K562 (cell line): ENCODE results near the gene KCNK4. TPM values are rescaled to one million over a fixed set of nuclear protein-coding genes. Genes with fewer than 3 reads are reported as not detected.

ENCODE experiments used
- FUS ChIP-seq: fragments of 200-400 bp; formaldehyde crosslinking; optimal IDR thresholded peaks from 2 replicates; pipeline ENCODE3; 2017; ENCODE audit warnings: low read depth, low read length
- NFIX ChIP-seq: fragments of 250-450 bp; sonication (Bioruptor Pico); IDR thresholded peaks from 2 replicates; pipeline ENCODE4 v1.4.0; 2020; ENCODE audit warnings: low read depth, mild to moderate bottlenecking, moderate library complexity
- PATZ1 ChIP-seq: fragments of 250-450 bp; sonication (Bioruptor Pico); IDR thresholded peaks from 2 replicates; pipeline ENCODE4 v1.5.0; 2020; ENCODE audit warnings: mild to moderate bottlenecking, borderline replicate concordance
- PHF8 ChIP-seq: fragments of 200-600 bp; sonication (generic); IDR thresholded peaks from 2 replicates; pipeline ENCODE4 v1.6.1; 2012; ENCODE audit warnings: mixed run types, mild to moderate bottlenecking, inconsistent platforms, low read length, moderate library complexity, borderline replicate concordance
- RERE ChIP-seq: sonication (generic); formaldehyde crosslinking; IDR thresholded peaks from 2 replicates; pipeline ENCODE4 v1.8.0; 2023; ENCODE audit warnings: missing genetic modification reagents, mild to moderate bottlenecking, borderline replicate concordance
- SMARCB1 ChIP-seq: IDR thresholded peaks from 2 replicates; pipeline ENCODE4 v1.6.1; 2011; ENCODE audit warnings: improper control_type of control experiment, low read depth; ENCODE audit not compliant: insufficient read length
- YY1 ChIP-seq, 3 experiments: IDR thresholded peaks; 2 replicates each; pipeline ENCODE4 v1.6.1; 2011; ENCODE audit warnings: low read length in 2 of 3, mild to moderate bottlenecking in 2 of 3, moderate library complexity in 2 of 3, borderline replicate concordance in 1 of 3, control low read depth in 1 of 3, low read depth in 1 of 3; ENCODE audit not compliant: insufficient read depth in 3 of 3, insufficient replicate concordance in 2 of 3, control insufficient read depth in 1 of 3, insufficient read length in 1 of 3; ENCODE audit errors: extremely low read depth in 1 of 3
- ZNF197 ChIP-seq: fragments of 200-800 bp; sonication (Bioruptor generic); IDR thresholded peaks from 2 replicates; pipeline ENCODE4 v1.6.1; 2016; ENCODE audit warnings: low read depth, missing genetic modification characterization, missing compliant biosample characterization
- ZNF274 ChIP-seq: IDR thresholded peaks from 2 replicates; pipeline ENCODE4 v1.6.1; 2011; ENCODE audit warnings: low read depth, mild to moderate bottlenecking, low read length, moderate library complexity, borderline replicate concordance
- ZNF561 ChIP-seq: fragments of 450-650 bp; formaldehyde crosslinking; conservative IDR thresholded peaks from 2 replicates; pipeline ENCODE4 v1.4.0; 2020; ENCODE audit warnings: mild to moderate bottlenecking, moderate library complexity
- polyA plus RNA-seq, 8 experiments: library from polyadenylated mRNA; depleted of rRNA in 4 of 8; stranded (reverse) in 5 of 8; unstranded in 3 of 8; fragments of >200 nt; fragmentation: Nextera tagmentation in 2 of 8; fragmentation: Illumina TruSeq in 1 of 8; extraction: Ambion mirVana in 2 of 8; extraction: Trizol in 1 of 8; gene quantifications; 2 replicates each; pipeline versions ENCODE4 v1.2.1 to v1.2.3, GENCODE V29; 2011 to 2014; ENCODE audit warnings: inconsistent platforms in 1 of 8, missing spikeins in 1 of 8
- total RNA-seq, 7 experiments: library from RNA; depleted of rRNA in 6 of 7; stranded (reverse); fragments of >200 nt in 6 of 7; fragmentation: Illumina TruSeq in 2 of 7; extraction: Trizol in 2 of 7; gene quantifications; 2 replicates each; pipeline versions ENCODE4 v1.2.1 to v1.2.3, GENCODE V29; 2011 to 2021; ENCODE audit warnings: low replicate concordance in 1 of 7

The KCNK4 gene
- total and polyA plus RNA-seq, 9 of the 15 experiments (the other 6 are each of a cell fraction or from before 2014, with no cell fraction given), result not detected

- TF ChIP-seq PHF8, result peak; percentile 57; the same call in 1 of the 2 replicates
- peak; percentile 99 to 100 (median 99) for TF ChIP-seq YY1 (IDR thresholded peaks at IDR 0.05; ENCODE audit: borderline replicate concordance in 1 of 3, control insufficient read depth in 1 of 3, extremely low read depth in 1 of 3, insufficient read depth in 3 of 3, insufficient read length in 1 of 3, insufficient replicate concordance in 2 of 3, low read depth in 1 of 3, low read length in 2 of 3)
- TF ChIP-seq NFIX (CRISPR knock-in tag), result no peak
- peak; percentile 76; the same call in 1 of the 2 replicates for TF ChIP-seq ZNF561 (CRISPR knock-in tag)
- no peak for TF ChIP-seq RERE
- no peak for TF ChIP-seq PATZ1
- no peak for TF ChIP-seq SMARCB1
- peak; percentile 32 for TF ChIP-seq FUS
- peak; percentile 34; the same call in 1 of the 2 replicates for TF ChIP-seq ZNF197
- no peak for TF ChIP-seq ZNF274
These were observed 21.4 kb upstream of the KCNK4 start (continued) for GRCh38 chr11:64269540-64270220.
